Fibroblast of peridontal ligament (primary cell): Measurements from ENCODE around the gene PRL.

Experiments used
- DNase-seq: peaks from one replicate; pipeline ENCODE4 v3.0.0-alpha.2; 2010; ENCODE audit errors: extremely low read depth

Gene PRL

GRCh38 chr6:22294301-22294700, 2.5 kb downstream of the PRL start:
- DNase-seq = no peak

DNA sequence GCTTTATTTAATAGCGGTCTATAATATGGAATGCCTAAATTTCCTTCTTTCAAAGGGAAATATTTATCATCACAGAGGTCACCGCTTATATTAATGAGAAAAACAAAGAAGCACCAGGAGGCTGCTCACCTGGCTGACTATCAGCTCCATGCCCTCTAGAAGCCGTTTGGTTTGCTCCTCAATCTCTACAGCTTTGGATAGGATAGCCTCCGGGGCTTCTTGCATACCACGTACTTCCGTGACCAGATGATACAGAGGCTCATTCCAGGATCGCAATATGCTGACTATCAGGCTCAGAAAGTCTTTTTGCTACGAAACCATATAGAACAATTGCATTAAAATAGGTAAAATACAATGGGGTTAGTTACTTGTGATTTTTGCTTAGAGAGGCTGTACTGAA, 6.8 kb downstream of the PRL start:
- no peak for DNase-seq

DNA sequence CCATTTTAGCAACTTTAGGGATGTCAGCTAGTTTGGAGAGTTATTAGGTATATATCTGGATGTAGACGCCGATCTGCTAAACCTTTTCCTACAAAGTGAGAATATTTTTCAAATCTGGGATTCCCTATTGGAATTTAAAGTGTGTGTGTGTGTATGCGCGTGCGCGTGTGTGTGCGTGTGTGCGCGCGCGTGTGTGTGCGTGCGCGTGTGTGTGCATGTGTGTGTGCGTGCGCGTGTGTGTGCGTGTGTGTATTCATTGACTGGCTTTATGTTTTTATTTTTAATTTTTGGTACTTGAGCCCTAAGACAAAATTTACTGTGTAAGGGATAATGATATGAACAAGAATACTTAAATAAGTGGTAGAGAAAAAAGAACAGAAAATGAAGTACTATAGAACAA, 8.1 kb downstream of the PRL start:
- DNase-seq = no peak

- DNase-seq = no peak
These were observed 12.2 kb downstream of the PRL start for GRCh38 chr6:22284666-22285065.

- no peak for DNase-seq
These were observed 15.3 kb downstream of the PRL start for GRCh38 chr6:22281341-22282085.

DNA sequence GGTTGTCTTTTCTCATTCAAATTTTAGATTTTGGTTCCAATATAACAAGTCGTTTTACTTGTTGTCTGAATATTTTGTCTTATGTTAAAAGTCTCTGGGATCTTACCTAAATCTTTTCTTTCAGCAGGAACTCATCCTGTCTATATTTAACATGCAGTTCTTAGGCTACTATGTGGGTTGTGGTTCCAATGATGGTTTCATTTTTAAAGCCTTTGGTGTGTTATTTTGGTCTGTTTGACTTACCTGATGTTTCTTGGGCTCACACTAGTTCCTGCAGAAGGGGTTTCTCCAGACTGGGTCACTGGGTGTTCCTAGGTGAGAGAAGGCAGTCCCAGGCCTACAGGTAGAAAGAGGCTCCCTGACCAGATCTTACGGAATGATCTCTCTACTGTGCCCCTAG, 17.4 kb downstream of the PRL start:
- DNase-seq = no peak

DNA sequence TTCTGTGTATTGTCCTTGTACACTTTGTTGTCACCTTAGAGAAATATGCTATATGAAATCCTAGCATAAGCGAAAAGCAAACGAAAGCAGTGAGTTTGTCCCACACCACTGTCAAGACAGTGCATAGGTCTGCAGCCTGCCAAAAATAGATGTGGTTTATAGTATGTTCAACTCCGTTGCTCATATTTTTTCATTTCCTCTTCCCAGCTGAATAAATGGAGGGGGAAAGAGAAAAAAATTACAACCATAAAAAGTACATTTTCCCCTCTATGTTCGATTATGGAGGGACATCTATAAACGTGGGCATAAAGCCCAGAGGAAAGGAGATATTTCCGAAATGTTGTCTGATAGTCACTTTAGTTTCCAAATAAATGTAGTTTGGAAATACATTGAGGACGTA, 25.8 kb downstream of the PRL start:
- DNase-seq = no peak

DNA sequence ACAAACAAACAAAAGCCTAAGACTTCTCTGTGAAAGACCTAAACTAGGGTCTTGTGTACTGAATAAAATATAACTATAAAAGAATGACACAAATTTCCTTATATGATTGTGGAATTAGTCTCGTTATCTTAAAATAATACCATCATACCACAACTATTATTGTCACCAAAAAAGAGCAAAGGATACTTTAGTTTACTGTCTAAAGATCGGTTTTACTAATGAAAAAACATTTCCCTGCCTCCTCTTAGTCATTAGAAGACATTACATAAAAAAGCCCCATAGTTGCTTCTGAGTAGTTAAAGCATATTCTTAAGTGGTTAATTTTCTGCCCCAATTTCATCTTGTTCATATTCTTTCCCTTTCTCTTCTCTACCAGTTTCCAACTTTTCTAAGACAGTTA, 33.1 kb downstream of the PRL start:
- no peak for DNase-seq

- DNase-seq = no peak
These were observed 42.0 kb downstream of the PRL start for GRCh38 chr6:22254886-22255285.

- no peak for DNase-seq
These were observed 42.7 kb downstream of the PRL start for GRCh38 chr6:22253955-22254655.

- peak; percentile 72 for DNase-seq
These were observed 45.5 kb downstream of the PRL start for GRCh38 chr6:22251348-22251747.

GRCh38 chr6:22250486-22250885, 46.4 kb downstream of the PRL start:
- DNase-seq = no peak

DNA sequence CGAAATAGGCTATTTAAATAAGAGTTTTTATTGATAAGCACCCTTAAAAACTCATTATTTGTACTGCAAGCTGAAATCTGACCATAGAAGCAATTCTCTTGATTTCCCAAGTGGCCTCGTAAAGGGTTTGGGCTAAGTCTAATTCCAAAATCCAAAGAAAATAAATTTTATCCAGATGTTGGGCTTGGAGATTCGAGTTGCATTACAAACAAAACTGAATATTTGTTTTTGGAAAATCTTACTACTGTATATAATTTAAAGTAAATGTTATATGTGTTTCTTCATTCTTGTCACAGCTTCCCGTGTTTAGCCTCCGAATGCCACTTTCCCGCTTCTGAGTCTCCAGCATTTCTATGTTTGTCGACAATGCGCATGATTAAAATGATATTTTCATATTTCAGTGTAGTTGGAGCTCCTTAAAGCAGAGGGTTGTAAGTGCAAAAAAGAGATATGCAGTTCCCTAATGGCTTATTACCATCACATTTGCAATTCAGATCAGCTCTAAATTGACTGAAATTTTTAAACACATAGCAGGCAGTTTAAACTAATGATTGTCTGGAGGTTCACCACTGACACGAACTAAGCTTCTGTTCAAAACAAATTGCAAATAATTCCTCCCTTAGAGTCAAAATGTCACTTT, 47.0 kb downstream of the PRL start:
- DNase-seq = peak; percentile 83

GRCh38 chr6:22248513-22249308, 48.1 kb downstream of the PRL start:
- peak; percentile 85 for DNase-seq

GRCh38 chr6:22247916-22248482, 48.8 kb downstream of the PRL start:
- peak; percentile 36 for DNase-seq

DNA sequence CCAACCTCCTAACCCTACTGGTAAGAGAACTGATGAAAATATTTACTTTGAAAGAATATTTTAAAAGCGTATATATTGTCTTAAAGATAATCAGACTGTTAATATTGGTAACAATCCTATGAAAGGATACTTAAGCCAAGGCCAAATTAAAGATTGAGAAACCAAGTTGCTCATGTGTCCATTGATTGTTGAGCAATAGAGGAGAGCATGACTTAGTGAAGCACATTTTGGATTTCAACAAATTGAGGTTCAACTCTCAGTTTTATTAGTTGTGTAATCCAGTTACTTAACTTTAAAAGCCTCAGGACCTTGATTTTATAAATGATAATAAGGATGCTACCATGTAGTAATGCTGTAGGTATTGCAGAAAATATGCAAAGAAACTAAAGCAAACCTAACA, 56.8 kb downstream of the PRL start:
- DNase-seq = peak; percentile 19

GRCh38 chr6:22239261-22239921, 57.4 kb downstream of the PRL start:
- peak; percentile 39 for DNase-seq

GRCh38 chr6:22238861-22239260, 58.0 kb downstream of the PRL start:
- DNase-seq = no peak

GRCh38 chr6:22237526-22237925, 59.3 kb downstream of the PRL start:
- DNase-seq = no peak
